WTC11 (cell line): ENCODE results near the gene NFAM1.

Source experiments
- CREB1 ChIP-seq: sonication (generic); formaldehyde crosslinking; IDR thresholded peaks from 2 replicates; pipeline ENCODE4 v1.8.0; 2023; ENCODE audit warnings: mild to moderate bottlenecking, missing genetic modification reagents
- ESRRA ChIP-seq: sonication (generic); formaldehyde crosslinking; IDR thresholded peaks from 2 replicates; pipeline ENCODE4 v1.8.1; 2022; ENCODE audit warnings: mild to moderate bottlenecking, missing genetic modification reagents, borderline replicate concordance
- FOXP1 ChIP-seq: sonication (generic); formaldehyde crosslinking; IDR thresholded peaks from 2 replicates; pipeline ENCODE4 v1.8.0; 2022; ENCODE audit warnings: missing genetic modification reagents, mild to moderate bottlenecking, moderate library complexity, borderline replicate concordance
- IRF2 ChIP-seq: sonication (generic); formaldehyde crosslinking; IDR thresholded peaks from 2 replicates; pipeline ENCODE4 v1.8.0; 2022; ENCODE audit warnings: low read depth, missing genetic modification reagents, borderline replicate concordance
- NFYB ChIP-seq: sonication (generic); formaldehyde crosslinking; conservative IDR thresholded peaks from 2 replicates; pipeline ENCODE4 v1.8.0; 2022; ENCODE audit warnings: low read depth, missing genetic modification reagents
- SP1 ChIP-seq: sonication (generic); formaldehyde crosslinking; conservative IDR thresholded peaks from 2 replicates; pipeline ENCODE4 v1.8.1; 2022; ENCODE audit warnings: missing genetic modification reagents
- TF ChIP-seq, protein P1 (sequence below): sonication (generic); formaldehyde crosslinking; IDR thresholded peaks from 2 replicates; pipeline ENCODE4 v1.8.1; 2022; ENCODE audit warnings: missing genetic modification reagents, borderline replicate concordance
- TF ChIP-seq, protein P2 (sequence below): fragments of 200-600 bp; IDR thresholded peaks from 2 replicates; pipeline ENCODE4 v1.8.0; 2022; ENCODE audit warnings: antibody characterized with exemption
- TF ChIP-seq, protein P3 (sequence below): fragments of 250-450 bp; sonication (Bioruptor Pico); IDR thresholded peaks from 2 replicates; pipeline ENCODE4 v1.8.0; 2021; ENCODE audit warnings: mild to moderate bottlenecking
- TF ChIP-seq, protein P4 (sequence below): sonication (generic); formaldehyde crosslinking; IDR thresholded peaks from 2 replicates; pipeline ENCODE4 v1.8.0; 2023; ENCODE audit warnings: mild to moderate bottlenecking, missing genetic modification reagents
- TF ChIP-seq, protein P5 (sequence below): sonication (generic); formaldehyde crosslinking; IDR thresholded peaks from 2 replicates; pipeline ENCODE4 v1.8.1; 2022; ENCODE audit warnings: low read depth, mild to moderate bottlenecking, moderate library complexity, missing genetic modification reagents, borderline replicate concordance
- TF ChIP-seq, protein P6 (sequence below): sonication (generic); formaldehyde crosslinking; IDR thresholded peaks from 2 replicates; pipeline ENCODE4 v1.8.1; 2023; ENCODE audit warnings: mild to moderate bottlenecking, missing genetic modification reagents

DNA sequence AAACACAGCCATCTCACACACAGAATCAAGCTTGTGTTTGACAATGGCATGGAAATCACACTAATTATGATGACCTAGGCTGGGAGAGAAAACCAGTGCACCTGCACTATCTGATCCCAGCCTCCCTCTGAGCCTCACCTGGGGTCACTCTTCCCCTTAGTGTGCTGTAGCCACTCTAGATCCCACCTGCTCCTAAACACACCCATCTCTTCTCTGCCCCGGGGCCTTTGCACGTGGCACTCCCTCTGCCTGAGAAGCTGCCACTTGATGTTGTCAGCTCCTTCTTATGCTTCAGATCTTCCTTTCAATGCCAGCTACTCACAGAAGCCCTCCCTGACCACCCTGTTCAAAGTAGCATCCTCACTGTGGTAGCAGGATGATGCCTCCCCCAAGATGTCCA is 42.9 kb upstream of the NFAM1 start:
- TF ChIP-seq IRF2 (CRISPR knock-in tag) (no peak), SP1 (no peak), ESRRA (no peak), NFYB (CRISPR knock-in tag) (no peak), FOXP1 (CRISPR knock-in tag) (no peak), CREB1 (no peak)
- TF ChIP-seq, protein P1, sequence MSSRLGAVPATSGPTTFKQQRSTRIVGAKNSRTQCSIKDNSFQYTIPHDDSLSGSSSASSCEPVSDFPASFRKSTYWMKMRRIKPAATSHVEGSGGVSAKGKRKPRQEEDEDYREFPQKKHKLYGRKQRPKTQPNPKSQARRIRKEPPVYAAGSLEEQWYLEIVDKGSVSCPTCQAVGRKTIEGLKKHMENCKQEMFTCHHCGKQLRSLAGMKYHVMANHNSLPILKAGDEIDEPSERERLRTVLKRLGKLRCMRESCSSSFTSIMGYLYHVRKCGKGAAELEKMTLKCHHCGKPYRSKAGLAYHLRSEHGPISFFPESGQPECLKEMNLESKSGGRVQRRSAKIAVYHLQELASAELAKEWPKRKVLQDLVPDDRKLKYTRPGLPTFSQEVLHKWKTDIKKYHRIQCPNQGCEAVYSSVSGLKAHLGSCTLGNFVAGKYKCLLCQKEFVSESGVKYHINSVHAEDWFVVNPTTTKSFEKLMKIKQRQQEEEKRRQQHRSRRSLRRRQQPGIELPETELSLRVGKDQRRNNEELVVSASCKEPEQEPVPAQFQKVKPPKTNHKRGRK, result no peak
- TF ChIP-seq, protein P2, sequence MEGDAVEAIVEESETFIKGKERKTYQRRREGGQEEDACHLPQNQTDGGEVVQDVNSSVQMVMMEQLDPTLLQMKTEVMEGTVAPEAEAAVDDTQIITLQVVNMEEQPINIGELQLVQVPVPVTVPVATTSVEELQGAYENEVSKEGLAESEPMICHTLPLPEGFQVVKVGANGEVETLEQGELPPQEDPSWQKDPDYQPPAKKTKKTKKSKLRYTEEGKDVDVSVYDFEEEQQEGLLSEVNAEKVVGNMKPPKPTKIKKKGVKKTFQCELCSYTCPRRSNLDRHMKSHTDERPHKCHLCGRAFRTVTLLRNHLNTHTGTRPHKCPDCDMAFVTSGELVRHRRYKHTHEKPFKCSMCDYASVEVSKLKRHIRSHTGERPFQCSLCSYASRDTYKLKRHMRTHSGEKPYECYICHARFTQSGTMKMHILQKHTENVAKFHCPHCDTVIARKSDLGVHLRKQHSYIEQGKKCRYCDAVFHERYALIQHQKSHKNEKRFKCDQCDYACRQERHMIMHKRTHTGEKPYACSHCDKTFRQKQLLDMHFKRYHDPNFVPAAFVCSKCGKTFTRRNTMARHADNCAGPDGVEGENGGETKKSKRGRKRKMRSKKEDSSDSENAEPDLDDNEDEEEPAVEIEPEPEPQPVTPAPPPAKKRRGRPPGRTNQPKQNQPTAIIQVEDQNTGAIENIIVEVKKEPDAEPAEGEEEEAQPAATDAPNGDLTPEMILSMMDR, result no peak
- TF ChIP-seq, protein P3, sequence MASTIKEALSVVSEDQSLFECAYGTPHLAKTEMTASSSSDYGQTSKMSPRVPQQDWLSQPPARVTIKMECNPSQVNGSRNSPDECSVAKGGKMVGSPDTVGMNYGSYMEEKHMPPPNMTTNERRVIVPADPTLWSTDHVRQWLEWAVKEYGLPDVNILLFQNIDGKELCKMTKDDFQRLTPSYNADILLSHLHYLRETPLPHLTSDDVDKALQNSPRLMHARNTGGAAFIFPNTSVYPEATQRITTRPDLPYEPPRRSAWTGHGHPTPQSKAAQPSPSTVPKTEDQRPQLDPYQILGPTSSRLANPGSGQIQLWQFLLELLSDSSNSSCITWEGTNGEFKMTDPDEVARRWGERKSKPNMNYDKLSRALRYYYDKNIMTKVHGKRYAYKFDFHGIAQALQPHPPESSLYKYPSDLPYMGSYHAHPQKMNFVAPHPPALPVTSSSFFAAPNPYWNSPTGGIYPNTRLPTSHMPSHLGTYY (CRISPR knock-in tag), result no peak
- TF ChIP-seq, protein P4, sequence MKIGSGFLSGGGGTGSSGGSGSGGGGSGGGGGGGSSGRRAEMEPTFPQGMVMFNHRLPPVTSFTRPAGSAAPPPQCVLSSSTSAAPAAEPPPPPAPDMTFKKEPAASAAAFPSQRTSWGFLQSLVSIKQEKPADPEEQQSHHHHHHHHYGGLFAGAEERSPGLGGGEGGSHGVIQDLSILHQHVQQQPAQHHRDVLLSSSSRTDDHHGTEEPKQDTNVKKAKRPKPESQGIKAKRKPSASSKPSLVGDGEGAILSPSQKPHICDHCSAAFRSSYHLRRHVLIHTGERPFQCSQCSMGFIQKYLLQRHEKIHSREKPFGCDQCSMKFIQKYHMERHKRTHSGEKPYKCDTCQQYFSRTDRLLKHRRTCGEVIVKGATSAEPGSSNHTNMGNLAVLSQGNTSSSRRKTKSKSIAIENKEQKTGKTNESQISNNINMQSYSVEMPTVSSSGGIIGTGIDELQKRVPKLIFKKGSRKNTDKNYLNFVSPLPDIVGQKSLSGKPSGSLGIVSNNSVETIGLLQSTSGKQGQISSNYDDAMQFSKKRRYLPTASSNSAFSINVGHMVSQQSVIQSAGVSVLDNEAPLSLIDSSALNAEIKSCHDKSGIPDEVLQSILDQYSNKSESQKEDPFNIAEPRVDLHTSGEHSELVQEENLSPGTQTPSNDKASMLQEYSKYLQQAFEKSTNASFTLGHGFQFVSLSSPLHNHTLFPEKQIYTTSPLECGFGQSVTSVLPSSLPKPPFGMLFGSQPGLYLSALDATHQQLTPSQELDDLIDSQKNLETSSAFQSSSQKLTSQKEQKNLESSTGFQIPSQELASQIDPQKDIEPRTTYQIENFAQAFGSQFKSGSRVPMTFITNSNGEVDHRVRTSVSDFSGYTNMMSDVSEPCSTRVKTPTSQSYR (CRISPR knock-in tag), result no peak
- TF ChIP-seq, protein P5, sequence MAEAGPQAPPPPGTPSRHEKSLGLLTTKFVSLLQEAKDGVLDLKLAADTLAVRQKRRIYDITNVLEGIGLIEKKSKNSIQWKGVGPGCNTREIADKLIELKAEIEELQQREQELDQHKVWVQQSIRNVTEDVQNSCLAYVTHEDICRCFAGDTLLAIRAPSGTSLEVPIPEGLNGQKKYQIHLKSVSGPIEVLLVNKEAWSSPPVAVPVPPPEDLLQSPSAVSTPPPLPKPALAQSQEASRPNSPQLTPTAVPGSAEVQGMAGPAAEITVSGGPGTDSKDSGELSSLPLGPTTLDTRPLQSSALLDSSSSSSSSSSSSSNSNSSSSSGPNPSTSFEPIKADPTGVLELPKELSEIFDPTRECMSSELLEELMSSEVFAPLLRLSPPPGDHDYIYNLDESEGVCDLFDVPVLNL (CRISPR knock-in tag), result no peak
- TF ChIP-seq, protein P6, sequence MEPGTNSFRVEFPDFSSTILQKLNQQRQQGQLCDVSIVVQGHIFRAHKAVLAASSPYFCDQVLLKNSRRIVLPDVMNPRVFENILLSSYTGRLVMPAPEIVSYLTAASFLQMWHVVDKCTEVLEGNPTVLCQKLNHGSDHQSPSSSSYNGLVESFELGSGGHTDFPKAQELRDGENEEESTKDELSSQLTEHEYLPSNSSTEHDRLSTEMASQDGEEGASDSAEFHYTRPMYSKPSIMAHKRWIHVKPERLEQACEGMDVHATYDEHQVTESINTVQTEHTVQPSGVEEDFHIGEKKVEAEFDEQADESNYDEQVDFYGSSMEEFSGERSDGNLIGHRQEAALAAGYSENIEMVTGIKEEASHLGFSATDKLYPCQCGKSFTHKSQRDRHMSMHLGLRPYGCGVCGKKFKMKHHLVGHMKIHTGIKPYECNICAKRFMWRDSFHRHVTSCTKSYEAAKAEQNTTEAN (CRISPR knock-in tag), result no peak
